Esophagus squamous epithelium (tissue), 4 donors: ENCODE measurements around the gene PDP2.

Experiments used
- POLR2A ChIP-seq, 4 donors: fragments of 450-650 bp; IDR thresholded peaks; one replicate each; pipeline ENCODE4 v1.6.1; 2017; ENCODE audit warnings: antibody characterized with exemption in 4 of 4, mild to moderate bottlenecking in 4 of 4, moderate library complexity in 3 of 4
- TF ChIP-seq, protein P1 (sequence below), 6 experiments: fragments of 450-650 bp in 4 of 6; fragments of 200-600 bp in 2 of 6; sonication (generic) in 2 of 6; IDR thresholded peaks; one replicate each; pipeline ENCODE4 v1.5.1; 2016 to 2019; ENCODE audit warnings: antibody characterized with exemption in 6 of 6, mild to moderate bottlenecking in 4 of 6, moderate library complexity in 4 of 6

DNA sequence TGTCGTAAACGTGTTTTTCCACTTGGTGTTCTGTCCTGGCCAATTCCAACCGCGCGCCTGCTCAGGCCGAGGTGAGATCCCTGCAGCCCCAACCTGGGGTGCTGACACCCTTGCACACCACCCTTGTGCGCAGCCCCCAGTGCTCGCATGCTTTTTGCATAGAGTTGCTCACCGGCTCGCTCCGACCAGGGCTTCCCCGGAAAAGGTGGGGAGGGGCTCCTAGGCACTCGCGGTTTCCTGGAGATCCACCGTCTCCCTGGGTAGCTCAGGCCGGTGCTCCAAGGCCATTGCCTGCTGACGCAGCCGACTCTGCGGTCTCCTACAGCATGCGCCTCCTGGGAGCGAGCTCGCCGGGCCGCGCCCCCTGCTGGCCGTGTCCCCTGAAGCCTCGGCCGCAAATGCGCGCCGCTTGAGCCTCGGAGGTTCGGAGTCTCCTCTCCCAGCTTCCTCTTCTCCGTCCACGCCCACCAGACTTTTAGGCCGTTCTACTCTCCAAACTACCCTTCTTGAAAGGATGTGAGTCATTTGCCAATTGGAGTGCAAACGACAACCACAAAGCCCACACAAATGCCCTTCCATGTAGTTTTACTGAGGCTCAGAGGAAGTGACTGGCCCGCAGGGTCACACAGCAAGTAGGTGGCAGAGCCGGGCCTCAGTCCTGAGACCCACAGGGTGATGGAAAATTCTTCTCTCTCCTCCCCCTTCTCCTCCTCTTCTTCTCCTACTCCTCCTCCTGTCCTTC lies 7.2 kb upstream of the PDP2 start:
- TF ChIP-seq, protein P1, sequence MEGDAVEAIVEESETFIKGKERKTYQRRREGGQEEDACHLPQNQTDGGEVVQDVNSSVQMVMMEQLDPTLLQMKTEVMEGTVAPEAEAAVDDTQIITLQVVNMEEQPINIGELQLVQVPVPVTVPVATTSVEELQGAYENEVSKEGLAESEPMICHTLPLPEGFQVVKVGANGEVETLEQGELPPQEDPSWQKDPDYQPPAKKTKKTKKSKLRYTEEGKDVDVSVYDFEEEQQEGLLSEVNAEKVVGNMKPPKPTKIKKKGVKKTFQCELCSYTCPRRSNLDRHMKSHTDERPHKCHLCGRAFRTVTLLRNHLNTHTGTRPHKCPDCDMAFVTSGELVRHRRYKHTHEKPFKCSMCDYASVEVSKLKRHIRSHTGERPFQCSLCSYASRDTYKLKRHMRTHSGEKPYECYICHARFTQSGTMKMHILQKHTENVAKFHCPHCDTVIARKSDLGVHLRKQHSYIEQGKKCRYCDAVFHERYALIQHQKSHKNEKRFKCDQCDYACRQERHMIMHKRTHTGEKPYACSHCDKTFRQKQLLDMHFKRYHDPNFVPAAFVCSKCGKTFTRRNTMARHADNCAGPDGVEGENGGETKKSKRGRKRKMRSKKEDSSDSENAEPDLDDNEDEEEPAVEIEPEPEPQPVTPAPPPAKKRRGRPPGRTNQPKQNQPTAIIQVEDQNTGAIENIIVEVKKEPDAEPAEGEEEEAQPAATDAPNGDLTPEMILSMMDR (IDR thresholded peaks at IDR 0.05), result peak; percentile 75 to 94 (median 89)
- no peak for TF ChIP-seq POLR2A (IDR thresholded peaks at IDR 0.05)
